Natural killer cell (primary cell): ENCODE results near the gene TRAFD1. TPM values are rescaled to one million over a fixed set of nuclear protein-coding genes. Genes with fewer than 3 reads are reported as not detected.

ENCODE experiments used
- ATAC-seq, 3 donors: fragments of 150-1000 bp in 2 of 3; fragments of 200-7000 bp in 1 of 3; cut with Tn5 transposase; 1 replicate in 1 of 3; 2 replicates in 2 of 3; pipeline ENCODE4 v1.10.0; 2021; ENCODE audit warnings: mild to moderate bottlenecking in 2 of 3, moderate library complexity in 2 of 3
- DNase-seq, 2 donors: peaks; one replicate each; pipeline versions ENCODE4 v3.0.0 to v3.0.0-alpha.2; 2013 to 2021; ENCODE audit warnings: mixed read lengths in 1 of 2
- H3K27ac ChIP-seq: one replicate; pipeline ENCODE4 v1.5.1; 2013; ENCODE audit warnings: mild to moderate bottlenecking, low read length
- H3K27me3 ChIP-seq: one replicate; pipeline ENCODE4 v1.6.1; 2013; ENCODE audit warnings: low read length; ENCODE audit not compliant: control insufficient read depth, insufficient read depth
- H3K36me3 ChIP-seq: one replicate; pipeline ENCODE4 v1.6.1; 2013; ENCODE audit warnings: low read length; ENCODE audit not compliant: control insufficient read depth, insufficient read depth
- H3K4me1 ChIP-seq: one replicate; pipeline ENCODE4 v1.6.1; 2013; ENCODE audit warnings: low read length; ENCODE audit not compliant: control insufficient read depth, insufficient read depth
- H3K4me3 ChIP-seq: one replicate; pipeline ENCODE4 v1.5.1; 2013; ENCODE audit warnings: low read length
- H3K9me3 ChIP-seq: one replicate; pipeline ENCODE4 v1.6.1; 2013; ENCODE audit warnings: low read length; ENCODE audit not compliant: control insufficient read depth, insufficient read depth
- H3K27ac Mint-ChIP-seq, 2 donors: one replicate each; pipeline ENCODE4 v1.8.0; 2022; ENCODE audit warnings: mild to moderate bottlenecking in 2 of 2, mixed read lengths in 2 of 2, moderate library complexity in 1 of 2
- H3K27me3 Mint-ChIP-seq, 2 donors: one replicate each; pipeline ENCODE4 v1.8.0; 2022; ENCODE audit warnings: low read depth in 2 of 2, mixed read lengths in 2 of 2
- H3K36me3 Mint-ChIP-seq: one replicate; pipeline ENCODE4 v1.8.0; 2022; ENCODE audit warnings: mixed read lengths
- H3K4me1 Mint-ChIP-seq, 2 donors: one replicate each; pipeline ENCODE4 v1.8.0; 2022; ENCODE audit warnings: mixed read lengths in 2 of 2
- H3K4me3 Mint-ChIP-seq: one replicate; pipeline ENCODE4 v1.8.0; 2022; ENCODE audit warnings: mild to moderate bottlenecking, moderate library complexity, mixed read lengths
- H3K9me3 Mint-ChIP-seq, 2 donors: one replicate each; pipeline ENCODE4 v1.8.0; 2022; ENCODE audit warnings: mixed read lengths in 2 of 2
- CTCF ChIP-seq: fragments of 200-600 bp; IDR thresholded peaks from one replicate; pipeline ENCODE4 v1.8.0; 2022; ENCODE audit warnings: antibody characterized with exemption
- WGBS: methylation state at CpG from one replicate; pipeline ENCODE4 v1.1.7; 2013; ENCODE audit warnings: missing lambda C conversion rate; ENCODE audit not compliant: insufficient coverage; 5-methylcytosine and 5-hydroxymethylcytosine counted together
- intact Hi-C: fragments of 100-400 bp; cut with micrococcal nuclease; formaldehyde crosslinking; loops from one replicate; pipeline ENCODE4 v1.14.2; 2022
- total RNA-seq, 4 donors: library from RNA; stranded (reverse); fragments of 120-200 nt in 1 of 4; gene quantifications; one replicate each; pipeline versions ENCODE4 v1.2.3 to v1.2.4, GENCODE V29; 2013 to 2022

The TRAFD1 gene
- total RNA-seq, 3 donors from 2014 or later (not counting 1 experiment from before 2014, with no cell fraction given): 35.8 to 45.3 (median 45.2) TPM

- DNase-seq: no peak
- intact Hi-C loops: no loop called here
- Mint-ChIP-seq H3K27me3 (no peaks in the 10 kb centered on the region), H3K9me3 (no peaks in the 10 kb centered on the region), H3K36me3 (no peaks in the 10 kb centered on the region), H3K4me1 (peaks cover 12 to 23% of the 10 kb centered on the region in 2 donors), H3K4me3 (no peak overlapping the region), H3K27ac (no peak overlapping the region)
- ATAC-seq: no peak
- Histone ChIP-seq H3K27me3 (no peaks in the 10 kb centered on the region), H3K4me1 (peaks cover 23% of the 10 kb centered on the region), H3K9me3 (no peaks in the 10 kb centered on the region), H3K4me3 (no peak overlapping the region), H3K36me3 (no peaks in the 10 kb centered on the region), H3K27ac (no peak overlapping the region)
- no peak for TF ChIP-seq CTCF
- WGBS: 95% methylated on average over 5 of the region's 5 CpGs
These were observed 13.4 kb upstream of the TRAFD1 start for GRCh38 chr12:112111931-112112330.

GRCh38 chr12:112112409-112113133 is 12.8 kb upstream of the TRAFD1 start:
- H3K4me3 ChIP-seq: no peak overlapping the region
- Mint-ChIP-seq H3K9me3 (no peaks in the 10 kb centered on the region), H3K4me1 (peaks cover 6 to 20% of the 10 kb centered on the region in 2 donors), H3K4me3 (no peak overlapping the region), H3K36me3 (no peaks in the 10 kb centered on the region), H3K27ac (no peak overlapping the region), H3K27me3 (no peaks in the 10 kb centered on the region)
- H3K27me3 ChIP-seq: no peaks in the 10 kb centered on the region
- 93% methylated on average over 6 of the region's 6 CpGs for WGBS
- no peak overlapping the region for H3K27ac ChIP-seq
- intact Hi-C loops: no loop called here
- DNase-seq (no peak), ATAC-seq (no peak)
- peaks cover 19% of the 10 kb centered on the region for H3K4me1 ChIP-seq
- H3K9me3 ChIP-seq: no peaks in the 10 kb centered on the region
- TF ChIP-seq CTCF: no peak
- no peaks in the 10 kb centered on the region for H3K36me3 ChIP-seq

- Mint-ChIP-seq H3K27ac (no peak overlapping the region), H3K4me1 (peaks cover 0 to 8% of the 10 kb centered on the region in 2 donors), H3K4me3 (no peak overlapping the region), H3K27me3 (peaks cover 0 to 2% of the 10 kb centered on the region in 2 donors), H3K9me3 (no peaks in the 10 kb centered on the region), H3K36me3 (no peaks in the 10 kb centered on the region)
- H3K9me3 ChIP-seq: no peaks in the 10 kb centered on the region
- DNase-seq (no peak), ATAC-seq (no peak)
- peaks cover 5% of the 10 kb centered on the region for H3K4me1 ChIP-seq
- H3K27me3 ChIP-seq: no peaks in the 10 kb centered on the region
- intact Hi-C loops: no loop called here
- no peak overlapping the region for H3K27ac ChIP-seq
- TF ChIP-seq CTCF: no peak
- 90% methylated on average over 3 of the region's 6 CpGs for WGBS
- H3K36me3 ChIP-seq: no peaks in the 10 kb centered on the region
- H3K4me3 ChIP-seq: no peak overlapping the region
These were observed 9.9 kb upstream of the TRAFD1 start for GRCh38 chr12:112115259-112116045.
